Measurements from ENCODE around the gene NEO1. TPM values are rescaled to one million over a fixed set of nuclear protein-coding genes. Genes with fewer than 3 reads are reported as not detected.

The NEO1 gene
- total and polyA plus RNA-seq, 2 of the 13 experiments (the other 11 are each of a cell fraction or from before 2014, with no cell fraction given) = 8.4 to 11.0 TPM

DNA sequence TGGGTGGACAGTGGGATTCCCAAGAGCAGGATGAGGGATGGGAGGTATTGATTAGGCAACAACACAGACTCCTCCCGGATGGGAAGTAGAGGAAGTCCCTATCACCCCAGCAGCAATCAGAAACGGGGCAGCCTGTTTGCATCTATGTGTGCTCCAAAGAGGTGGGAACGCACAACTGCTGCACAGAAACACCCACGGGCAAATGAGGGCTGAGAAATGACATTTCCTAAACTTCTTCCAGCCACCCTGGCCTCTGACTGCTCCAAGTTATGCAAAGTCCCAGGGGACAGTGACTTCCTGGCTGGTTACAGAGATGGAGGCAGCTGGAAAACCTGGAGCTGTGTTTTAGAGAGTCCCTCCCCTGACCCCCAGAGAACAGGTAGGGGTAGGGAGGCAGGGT, 273.9 kb downstream of the NEO1 start:
- Histone ChIP-seq H4K20me1 (ENCODE audit: insufficient read depth, low read length) (no peaks in the 10 kb centered on the region), H3K9me3 (ENCODE audit: low read length) (no peaks in the 10 kb centered on the region), H3K4me2 (ENCODE audit: low read depth, low read length) (no peak overlapping the region), H3K27me3 (ENCODE audit: control insufficient read depth in 1 of 2, insufficient read depth in 2 of 2, low read length in 2 of 2) (peaks cover 4 to 33% of the 10 kb centered on the region in 2 experiments; a peak in 4 of 5 replicates), H2AFZ (ENCODE audit: low read length) (no peak overlapping the region), H3K4me3 (replicated peaks in 1 of 3; ENCODE audit: insufficient read depth in 1 of 3, low read depth in 2 of 3, low read length in 3 of 3) (no peak overlapping the region), H3K79me2 (ENCODE audit: insufficient read depth, low read length) (no peaks in the 10 kb centered on the region), H3K4me1 (ENCODE audit: insufficient read depth, low read length) (no peaks in the 10 kb centered on the region), H3K9ac (ENCODE audit: insufficient read depth, low read depth, low read length) (no peak overlapping the region), H3K27ac (ENCODE audit: extremely low read length, insufficient read depth, low read length) (no peak overlapping the region), H3K36me3 (replicated peaks in 1 of 2; ENCODE audit: control insufficient read depth in 1 of 2, insufficient read depth in 2 of 2, low read length in 2 of 2) (no peaks in the 10 kb centered on the region)
- DNase-seq (ENCODE audit: low spot score) (no peak), ATAC-seq (no peak), FAIRE-seq (no peak)
- 0% methylated on average over 4 of the region's 4 CpGs for whole genome bisulfite sequencing (ENCODE audit: low lambda C conversion rate)
- in situ Hi-C loops (cut with HindIII; ENCODE audit: extremely low pct_ligation_motif_present, low pct_unique_long_range_greater_than_20kb) = no loop called here
- ChIA-PET POLR2A (no interaction called here), CTCF (ENCODE audit: low intra/inter-chr PET ratio, low total read pairs) (no interaction called here)
- intact Hi-C loops (cut with micrococcal nuclease; ENCODE audit: unreplicated experiment) = no loop called here
- no TSS peak for BruUV-seq (replicated peaks)
- TF ChIP-seq ZNF768 (CRISPR knock-in tag; IDR thresholded peaks at IDR 0.05) = no peak
- no peak for TF ChIP-seq ZNF264 (CRISPR knock-in tag; IDR thresholded peaks at IDR 0.05)
- no peak for TF ChIP-seq ZNF574 (CRISPR knock-in tag; IDR thresholded peaks at IDR 0.05)
- TF ChIP-seq YY1 (IDR thresholded peaks at IDR 0.05; ENCODE audit: insufficient read depth, insufficient replicate concordance, low read depth, low read length) = no peak
- TF ChIP-seq ZNF512B (CRISPR knock-in tag; IDR thresholded peaks at IDR 0.05; ENCODE audit: borderline replicate concordance) = no peak
- TF ChIP-seq, protein P1, sequence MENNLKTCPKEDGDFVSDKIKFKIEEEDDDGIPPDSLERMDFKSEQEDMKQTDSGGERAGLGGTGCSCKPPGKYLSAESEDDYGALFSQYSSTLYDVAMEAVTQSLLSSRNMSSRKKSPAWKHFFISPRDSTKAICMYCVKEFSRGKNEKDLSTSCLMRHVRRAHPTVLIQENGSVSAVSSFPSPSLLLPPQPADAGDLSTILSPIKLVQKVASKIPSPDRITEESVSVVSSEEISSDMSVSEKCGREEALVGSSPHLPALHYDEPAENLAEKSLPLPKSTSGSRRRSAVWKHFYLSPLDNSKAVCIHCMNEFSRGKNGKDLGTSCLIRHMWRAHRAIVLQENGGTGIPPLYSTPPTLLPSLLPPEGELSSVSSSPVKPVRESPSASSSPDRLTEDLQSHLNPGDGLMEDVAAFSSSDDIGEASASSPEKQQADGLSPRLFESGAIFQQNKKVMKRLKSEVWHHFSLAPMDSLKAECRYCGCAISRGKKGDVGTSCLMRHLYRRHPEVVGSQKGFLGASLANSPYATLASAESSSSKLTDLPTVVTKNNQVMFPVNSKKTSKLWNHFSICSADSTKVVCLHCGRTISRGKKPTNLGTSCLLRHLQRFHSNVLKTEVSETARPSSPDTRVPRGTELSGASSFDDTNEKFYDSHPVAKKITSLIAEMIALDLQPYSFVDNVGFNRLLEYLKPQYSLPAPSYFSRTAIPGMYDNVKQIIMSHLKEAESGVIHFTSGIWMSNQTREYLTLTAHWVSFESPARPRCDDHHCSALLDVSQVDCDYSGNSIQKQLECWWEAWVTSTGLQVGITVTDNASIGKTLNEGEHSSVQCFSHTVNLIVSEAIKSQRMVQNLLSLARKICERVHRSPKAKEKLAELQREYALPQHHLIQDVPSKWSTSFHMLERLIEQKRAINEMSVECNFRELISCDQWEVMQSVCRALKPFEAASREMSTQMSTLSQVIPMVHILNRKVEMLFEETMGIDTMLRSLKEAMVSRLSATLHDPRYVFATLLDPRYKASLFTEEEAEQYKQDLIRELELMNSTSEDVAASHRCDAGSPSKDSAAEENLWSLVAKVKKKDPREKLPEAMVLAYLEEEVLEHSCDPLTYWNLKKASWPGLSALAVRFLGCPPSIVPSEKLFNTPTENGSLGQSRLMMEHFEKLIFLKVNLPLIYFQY (CRISPR knock-in tag; IDR thresholded peaks at IDR 0.05; ENCODE audit: borderline replicate concordance) = no peak
- no peak for TF ChIP-seq E2F1 (CRISPR knock-in tag; IDR thresholded peaks at IDR 0.05)
- no peak for TF ChIP-seq PTBP1 (IDR thresholded peaks at IDR 0.05; ENCODE audit: low read depth, low read length, poor library complexity, severe bottlenecking)
- TF ChIP-seq HDAC6 (IDR thresholded peaks at IDR 0.05; ENCODE audit: low read depth, low read length) = no peak
- no peak for TF ChIP-seq TCF7L2 (IDR thresholded peaks at IDR 0.05; ENCODE audit: low read depth, low read length)
- TF ChIP-seq KDM3A (CRISPR knock-in tag; IDR thresholded peaks at IDR 0.05; ENCODE audit: low read depth) = no peak
- TF ChIP-seq, protein P2, sequence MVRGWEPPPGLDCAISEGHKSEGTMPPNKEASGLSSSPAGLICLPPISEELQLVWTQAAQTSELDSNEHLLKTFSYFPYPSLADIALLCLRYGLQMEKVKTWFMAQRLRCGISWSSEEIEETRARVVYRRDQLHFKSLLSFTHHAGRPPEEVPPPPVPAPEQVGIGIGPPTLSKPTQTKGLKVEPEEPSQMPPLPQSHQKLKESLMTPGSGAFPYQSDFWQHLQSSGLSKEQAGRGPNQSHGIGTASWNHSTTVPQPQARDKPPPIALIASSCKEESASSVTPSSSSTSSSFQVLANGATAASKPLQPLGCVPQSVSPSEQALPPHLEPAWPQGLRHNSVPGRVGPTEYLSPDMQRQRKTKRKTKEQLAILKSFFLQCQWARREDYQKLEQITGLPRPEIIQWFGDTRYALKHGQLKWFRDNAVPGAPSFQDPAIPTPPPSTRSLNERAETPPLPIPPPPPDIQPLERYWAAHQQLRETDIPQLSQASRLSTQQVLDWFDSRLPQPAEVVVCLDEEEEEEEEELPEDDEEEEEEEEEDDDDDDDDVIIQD (CRISPR knock-in tag; IDR thresholded peaks at IDR 0.05; ENCODE audit: low read depth) = no peak
- no peak for TF ChIP-seq SAP130 (CRISPR knock-in tag; IDR thresholded peaks at IDR 0.05; ENCODE audit: low read depth)
